GM21723 (cell line): ENCODE data around the gene GALNT10.

ENCODE experiments used
- ATAC-seq: cut with Tn5 transposase; IDR thresholded peaks from one replicate; pipeline ENCODE4 v1.9.1; 2021; ENCODE audit warnings: mild to moderate bottlenecking, moderate library complexity; ENCODE audit not compliant: unreplicated experiment

The GALNT10 gene

GRCh38 chr5:154429341-154429740 is 238.8 kb downstream of the GALNT10 start:
- ATAC-seq = no peak

GRCh38 chr5:154430466-154430865 is 239.9 kb downstream of the GALNT10 start:
- ATAC-seq = no peak

- ATAC-seq = no peak
These were observed 240.6 kb downstream of the GALNT10 start for GRCh38 chr5:154430961-154431630.

DNA sequence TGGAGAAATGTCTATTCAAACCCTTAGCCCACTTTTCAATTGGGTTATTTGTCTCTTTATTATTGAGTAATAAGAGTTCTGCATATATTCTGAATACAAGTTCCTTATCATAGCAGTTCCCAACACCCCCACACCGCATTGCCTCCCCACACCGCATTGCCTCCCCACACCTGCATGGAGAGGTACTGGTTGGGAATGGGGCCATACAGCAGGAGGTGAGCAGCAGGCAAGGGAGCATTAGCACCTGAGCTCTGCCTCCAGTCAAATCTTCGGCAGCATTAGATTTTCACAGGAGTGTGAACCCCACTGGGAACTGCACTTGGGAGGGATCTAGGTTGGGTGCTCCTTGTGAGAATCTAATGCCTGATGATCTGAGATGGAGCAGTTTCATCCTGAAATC is 244.7 kb downstream of the GALNT10 start:
- ATAC-seq = no peak

- ATAC-seq = no peak
These were observed 246.9 kb downstream of the GALNT10 start for GRCh38 chr5:154437281-154437965.

DNA sequence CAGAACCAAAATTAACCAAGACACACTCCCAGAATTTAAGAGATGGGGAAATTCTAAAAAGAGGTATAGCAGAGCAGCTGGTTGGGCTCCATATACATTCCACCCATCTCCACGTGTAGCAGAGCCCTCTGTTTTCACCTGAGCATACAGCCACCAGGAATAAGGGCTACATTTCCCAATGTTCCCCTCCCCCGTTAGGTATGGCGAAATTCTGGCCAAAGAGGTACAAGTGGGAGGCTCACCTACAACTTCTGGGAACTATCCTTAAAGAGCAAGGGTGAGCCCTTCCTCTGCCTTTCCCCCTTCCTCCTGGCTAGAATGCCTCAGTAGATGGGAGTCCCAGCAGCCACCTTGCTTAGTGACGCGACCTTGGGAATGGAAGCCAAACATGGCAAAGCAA is 250.0 kb downstream of the GALNT10 start:
- ATAC-seq = no peak

DNA sequence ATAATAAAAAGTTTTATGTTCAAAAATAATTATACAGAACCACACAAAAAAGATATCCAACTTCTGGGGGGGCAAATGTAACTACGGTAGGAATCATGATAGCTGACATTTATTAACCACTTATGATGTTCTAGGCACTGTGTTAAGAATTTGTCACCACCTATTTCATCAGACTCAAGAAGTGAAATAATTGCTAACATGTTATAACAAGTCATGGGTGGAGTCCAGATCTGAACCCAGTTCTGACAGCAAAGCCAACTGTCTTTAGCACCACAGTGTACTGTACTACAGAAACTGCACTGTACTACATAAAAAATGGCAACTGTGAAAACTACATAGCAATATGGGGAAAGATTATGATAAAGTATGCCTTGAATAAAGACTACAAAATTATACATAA is 252.3 kb downstream of the GALNT10 start:
- ATAC-seq = no peak

DNA sequence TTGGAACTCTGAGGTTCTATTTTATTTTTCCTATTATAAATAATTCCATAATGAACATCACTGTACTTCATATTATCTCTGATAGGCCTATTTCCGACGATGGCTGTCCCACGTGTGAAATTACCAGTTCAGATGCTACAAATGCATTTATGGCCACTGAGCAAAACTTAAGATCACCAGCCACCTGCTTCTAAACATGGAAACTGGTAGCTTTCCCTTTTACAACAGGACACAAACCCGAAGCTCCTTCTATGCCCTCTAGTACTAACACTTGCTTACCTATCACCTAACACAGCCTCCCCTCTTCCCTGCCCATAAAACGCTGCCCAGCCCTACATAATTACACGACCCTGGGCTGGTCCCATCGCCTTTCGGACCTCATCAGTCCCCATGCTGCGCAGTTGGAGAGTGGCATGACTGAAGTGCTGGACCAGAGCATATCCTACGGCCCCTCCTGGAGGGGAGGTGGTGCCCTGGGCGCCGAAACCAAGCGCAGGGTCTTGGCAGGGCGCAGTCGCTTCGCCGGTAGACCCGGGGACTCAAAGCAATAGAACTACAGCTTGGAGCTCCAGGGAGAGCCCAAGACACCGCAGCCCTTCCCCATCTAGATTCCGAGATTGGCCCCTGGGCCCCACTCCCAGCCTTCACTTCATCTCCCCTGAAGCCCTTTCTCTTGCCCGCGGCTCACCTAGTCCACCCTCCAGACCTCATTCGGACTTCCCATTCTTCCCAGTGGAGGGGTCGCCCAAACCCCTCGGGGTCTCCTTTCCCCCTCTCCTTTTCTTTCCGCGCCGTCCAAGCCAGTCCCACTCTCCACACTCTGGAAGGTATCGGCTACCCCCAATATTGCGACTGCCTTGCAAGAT is 254.3 kb downstream of the GALNT10 start:
- ATAC-seq = peak; percentile 7

DNA sequence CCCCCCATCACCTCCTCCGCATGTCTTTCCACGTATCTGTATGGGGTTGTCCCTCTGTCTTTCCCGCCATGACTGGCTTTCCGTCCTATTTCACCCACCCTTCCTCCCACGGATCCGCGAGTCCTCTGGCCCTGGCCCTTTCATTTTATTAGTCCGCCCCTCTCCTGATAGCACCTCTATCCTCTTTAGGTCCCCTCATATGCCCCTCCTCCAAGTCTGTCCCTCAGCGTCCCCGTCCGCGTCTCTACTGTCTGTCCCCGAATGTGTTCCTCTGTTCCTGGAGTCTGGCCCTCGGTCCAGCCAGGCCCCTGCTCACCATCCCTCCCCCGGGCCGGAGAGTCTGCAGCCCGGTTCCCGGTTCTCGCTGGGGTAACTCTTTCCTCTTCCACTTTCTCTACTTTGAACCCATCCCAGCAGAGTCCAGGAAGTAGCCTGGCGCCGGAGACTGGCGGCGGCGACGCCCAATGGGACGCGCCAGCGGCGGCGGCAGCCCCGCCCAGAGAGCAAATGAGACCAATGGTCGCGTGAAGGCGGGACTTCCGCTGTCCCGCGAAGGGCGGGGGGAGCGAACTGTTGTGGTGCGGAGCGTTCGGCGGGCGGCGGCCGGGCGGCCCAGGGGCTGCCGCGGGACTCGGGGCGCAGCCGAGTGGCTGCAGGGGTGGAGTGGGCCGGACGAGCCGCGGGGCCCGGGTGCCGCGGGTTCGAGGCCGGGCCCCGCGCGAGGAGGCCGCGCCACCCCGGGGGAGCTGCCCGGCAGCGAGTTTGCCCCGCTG is 255.1 kb downstream of the GALNT10 start, which contains the start of gene SAP30L:
TSS of gene SAP30L (plus strand) at position 576 of the 773 bp plus-strand sequence. CDS start 608 bp downstream, outside the sequence.
- peak; percentile 93 for ATAC-seq

DNA sequence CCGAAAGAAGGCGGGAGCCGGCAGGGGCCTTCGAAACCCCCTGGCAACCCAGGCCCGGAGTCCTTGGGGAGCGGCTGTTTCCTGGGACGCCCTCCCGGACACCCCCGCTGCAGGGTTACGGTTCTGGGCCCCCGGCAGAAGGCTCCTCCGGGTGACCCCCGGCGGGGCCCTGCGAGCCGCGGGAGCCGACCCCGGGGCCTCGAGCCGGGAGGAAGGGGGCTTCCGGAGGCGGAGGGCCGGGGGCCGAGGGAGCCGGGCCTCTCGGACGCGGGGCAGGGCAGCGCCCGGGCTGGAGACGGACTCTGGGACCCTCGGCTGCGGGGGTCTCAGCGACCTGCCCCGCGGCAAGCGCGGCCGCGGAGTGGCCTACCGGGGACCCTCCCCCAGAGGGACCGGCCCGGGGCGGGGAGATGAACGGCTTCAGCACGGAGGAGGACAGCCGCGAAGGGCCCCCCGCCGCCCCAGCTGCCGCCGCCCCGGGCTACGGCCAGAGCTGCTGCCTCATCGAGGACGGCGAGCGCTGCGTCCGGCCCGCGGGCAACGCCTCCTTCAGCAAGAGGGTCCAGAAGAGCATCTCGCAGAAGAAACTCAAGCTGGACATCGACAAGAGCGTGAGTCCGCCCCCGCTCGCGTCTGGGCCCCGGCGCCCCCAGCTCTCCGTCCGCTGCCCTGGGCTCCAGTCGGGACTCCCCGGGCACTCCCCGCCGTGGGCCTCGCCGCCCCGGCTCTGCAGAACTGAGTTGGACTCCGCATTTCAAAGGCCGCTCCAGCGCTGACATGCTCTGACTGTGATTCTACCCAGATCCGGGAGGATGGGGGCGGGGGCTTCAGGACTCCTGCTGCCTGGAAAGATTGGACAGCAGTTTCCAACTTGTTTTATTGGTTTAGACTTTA is 255.9 kb downstream of the GALNT10 start:
- ATAC-seq = peak; percentile 26

DNA sequence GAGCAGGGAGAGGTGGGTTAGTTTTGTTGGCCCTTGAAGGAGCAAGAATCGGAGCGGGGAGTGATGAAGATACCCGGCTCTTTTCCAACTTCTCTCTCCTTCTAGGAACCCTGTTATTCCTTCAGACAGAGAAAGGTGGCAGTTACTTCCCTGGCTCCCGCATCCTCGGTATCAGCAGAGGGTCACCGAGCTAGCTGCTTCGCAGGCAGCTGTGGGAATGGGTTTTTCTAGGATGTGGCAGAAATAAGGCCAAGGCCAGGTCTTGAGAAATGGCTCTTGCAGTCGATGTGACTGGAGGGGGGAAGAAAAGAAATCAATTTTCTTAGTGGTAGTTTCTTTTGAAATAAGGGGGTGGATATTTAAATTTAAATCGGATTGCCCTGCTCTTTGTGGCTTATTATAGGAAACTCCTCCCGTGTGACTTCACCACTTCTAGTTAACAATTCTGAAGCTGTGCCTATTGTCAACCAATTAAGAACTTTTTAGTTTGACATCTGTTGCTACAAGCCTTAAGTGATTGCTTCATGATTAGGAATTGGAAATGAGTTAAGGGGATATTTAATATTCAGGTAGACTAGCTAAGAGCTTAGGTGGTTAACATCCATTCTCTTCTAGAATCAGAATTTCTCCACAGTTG is 256.7 kb downstream of the GALNT10 start:
- ATAC-seq = no peak

- no peak for ATAC-seq
These were observed 259.3 kb downstream of the GALNT10 start for GRCh38 chr5:154449786-154450185.

GRCh38 chr5:154451957-154452356 is 261.4 kb downstream of the GALNT10 start:
- ATAC-seq = no peak

DNA sequence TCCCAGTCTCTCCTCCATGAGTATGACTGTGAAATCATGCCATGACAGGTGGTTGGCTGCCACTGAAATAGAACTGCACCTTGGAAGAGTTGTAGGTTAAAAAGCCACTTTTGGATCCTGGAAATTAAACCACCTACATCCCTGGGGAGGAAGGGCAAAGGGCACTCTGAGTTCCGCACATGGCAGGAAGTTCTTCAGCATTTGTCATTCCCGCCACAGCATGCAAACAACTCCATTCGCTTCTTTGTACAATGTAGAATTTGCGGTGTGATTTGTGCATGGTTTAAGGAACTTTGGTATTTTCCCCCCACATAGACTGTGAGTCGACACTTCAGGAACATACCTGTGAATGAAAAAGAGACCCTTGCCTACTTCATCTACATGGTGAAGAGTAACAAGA is 265.1 kb downstream of the GALNT10 start:
- ATAC-seq = no peak

DNA sequence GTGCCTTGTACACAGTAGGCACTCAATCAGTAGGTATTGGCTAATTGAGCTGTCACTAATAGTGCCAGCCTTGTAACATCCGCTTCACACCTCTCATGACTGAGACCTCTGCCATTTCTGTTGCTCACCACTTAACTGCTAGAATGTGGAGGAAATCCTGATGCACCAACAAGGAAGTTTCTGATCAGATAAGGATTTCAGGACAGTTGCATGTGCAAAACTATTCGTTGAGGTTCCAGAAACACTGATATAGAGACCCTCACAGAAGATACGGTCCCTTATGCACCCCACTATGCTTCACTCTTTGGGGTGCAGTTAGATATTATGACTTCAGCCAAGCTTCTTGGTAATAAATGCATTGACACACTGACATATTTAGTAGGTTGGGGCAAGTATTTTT is 266.0 kb downstream of the GALNT10 start:
- no peak for ATAC-seq

GRCh38 chr5:154459015-154459414 is 268.5 kb downstream of the GALNT10 start:
- no peak for ATAC-seq

DNA sequence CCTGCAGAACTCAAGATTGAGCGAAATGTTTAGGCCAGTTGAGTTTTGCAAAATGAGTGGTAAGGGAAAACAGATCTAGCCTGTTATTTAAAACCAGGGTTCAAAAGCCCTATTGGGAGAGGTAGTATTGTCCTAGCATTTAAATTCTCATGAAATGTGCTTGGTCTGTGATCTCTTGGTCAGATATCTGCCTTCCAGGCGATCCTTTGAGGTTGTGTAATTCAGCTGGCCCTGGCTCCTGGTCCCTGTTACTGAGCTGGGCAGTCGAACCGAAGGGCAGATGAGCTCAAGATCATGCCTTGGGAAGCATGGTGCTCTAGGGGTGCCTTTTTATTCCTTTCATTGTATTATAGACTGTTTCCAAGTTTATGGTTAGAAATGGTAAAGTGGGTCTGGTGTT is 269.6 kb downstream of the GALNT10 start:
- ATAC-seq = no peak

DNA sequence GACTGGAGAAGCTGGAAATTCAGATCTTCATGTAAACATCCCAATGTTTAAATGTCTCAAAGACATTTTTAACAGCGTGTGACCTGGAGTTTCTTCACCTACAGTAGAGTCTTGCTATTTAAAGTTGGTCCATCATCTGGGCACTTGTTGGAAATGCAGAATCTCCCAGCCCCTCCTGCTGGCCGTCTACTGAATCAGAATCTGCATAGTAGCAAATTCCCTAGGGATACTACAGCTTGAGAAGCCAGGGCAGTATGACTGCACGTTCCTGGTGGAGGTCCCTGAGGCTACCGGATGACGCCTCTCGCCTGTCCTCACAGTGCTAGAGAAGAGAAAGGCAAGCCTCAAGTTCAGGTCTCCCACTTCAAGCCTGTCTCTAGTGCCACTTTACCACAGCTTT is 271.0 kb downstream of the GALNT10 start:
- ATAC-seq = no peak

DNA sequence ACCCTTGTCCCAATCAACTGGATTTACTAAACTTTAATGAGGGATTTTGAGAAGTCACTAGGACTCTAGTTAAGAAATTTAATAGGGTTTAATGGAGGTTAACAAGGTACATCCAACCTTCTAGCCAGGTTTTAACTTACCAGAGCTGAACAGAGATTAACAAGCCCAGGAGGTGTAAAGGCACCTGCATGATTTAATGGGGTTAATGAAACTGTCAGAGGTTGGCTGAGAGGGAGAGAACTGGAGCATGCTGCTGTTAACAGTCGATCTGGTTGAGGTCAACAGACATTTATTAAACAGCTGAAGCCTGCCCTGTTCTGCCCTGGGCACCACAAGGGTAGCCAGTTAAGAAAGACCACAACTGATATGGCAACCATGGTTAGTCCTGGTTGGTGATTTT is 273.9 kb downstream of the GALNT10 start:
- no peak for ATAC-seq
